HG02798 (cell line): ENCODE measurements around the gene C14orf39.
"Not testable (repeated sequence)": the region's sequence is repeated elsewhere in the genome, so short reads cannot be mapped to it uniquely, and the experiment has no call there.

Experiments used
- ATAC-seq: cut with Tn5 transposase; IDR thresholded peaks from one replicate; pipeline ENCODE4 v1.9.1; 2021; ENCODE audit warnings: mild to moderate bottlenecking; ENCODE audit not compliant: unreplicated experiment, poor library complexity

Gene C14orf39

GRCh38 chr14:60495946-60496345, 10.1 kb upstream of the C14orf39 start:
- ATAC-seq: no peak

GRCh38 chr14:60490270-60490669, 4.4 kb upstream of the C14orf39 start:
- no peak for ATAC-seq

GRCh38 chr14:60488175-60488574, 2.3 kb upstream of the C14orf39 start:
- ATAC-seq: no peak

GRCh38 chr14:60487211-60487610, 1.3 kb upstream of the C14orf39 start:
- no peak for ATAC-seq

GRCh38 chr14:60485057-60485597, 736 bp downstream of the C14orf39 start:
- ATAC-seq: no peak

GRCh38 chr14:60482743-60483142, 3.1 kb downstream of the C14orf39 start:
- ATAC-seq: no peak

GRCh38 chr14:60480248-60480647, 5.6 kb downstream of the C14orf39 start:
- ATAC-seq: not testable (repeated sequence)

GRCh38 chr14:60455875-60456274, 30.0 kb downstream of the C14orf39 start:
- ATAC-seq: no peak

- ATAC-seq: no peak
Observed at GRCh38 chr14:60430276-60430675, 55.6 kb downstream of the C14orf39 start.

GRCh38 chr14:60420050-60420449, 65.8 kb downstream of the C14orf39 start:
- no peak for ATAC-seq

GRCh38 chr14:60397550-60397949, 88.3 kb downstream of the C14orf39 start:
- not testable (repeated sequence) for ATAC-seq

- ATAC-seq: no peak
Observed at GRCh38 chr14:60396718-60397343, 89.0 kb downstream of the C14orf39 start.
